Transverse colon (tissue), 4 donors: ENCODE data around the gene CCDC154.

Experiments used
- CTCF ChIP-seq, 5 experiments: fragments of 200-600 bp in 3 of 5; fragments of 450-650 bp in 2 of 5; sonication (generic) in 3 of 5; IDR thresholded peaks; 1 replicate in 2 of 5; 2 replicates in 3 of 5; pipeline ENCODE4 v1.5.1; 2016 to 2017; ENCODE audit warnings: antibody characterized with exemption in 5 of 5, inconsistent platforms in 3 of 5, mild to moderate bottlenecking in 2 of 5, moderate library complexity in 1 of 5
- EP300 ChIP-seq: sonication (generic); formaldehyde crosslinking; IDR thresholded peaks from one replicate; pipeline ENCODE4 v1.6.1; 2017; ENCODE audit warnings: antibody characterized with exemption, low read depth
- POLR2A ChIP-seq: fragments of 450-650 bp; IDR thresholded peaks from one replicate; pipeline ENCODE4 v1.6.1; 2016; ENCODE audit warnings: antibody characterized with exemption, mild to moderate bottlenecking, moderate library complexity
- POLR2AphosphoS5 ChIP-seq, 3 donors: sonication (generic); formaldehyde crosslinking; IDR thresholded peaks; one replicate each; pipeline ENCODE4 v1.6.1; 2016; ENCODE audit warnings: antibody characterized with exemption in 3 of 3

- TF ChIP-seq POLR2A: no peak
- no peak for TF ChIP-seq CTCF (IDR thresholded peaks at IDR 0.05)
- no peak for TF ChIP-seq EP300
- TF ChIP-seq POLR2AphosphoS5 (IDR thresholded peaks at IDR 0.05): no peak
These were observed 42.6 kb downstream of the CCDC154 start for GRCh38 chr16:1401758-1402154.
